GM12864 (cell line): ENCODE data around the gene NCR2.

Experiments
- DNase-seq: peaks from one replicate; pipeline ENCODE4 v3.0.0-alpha.2; 2011; ENCODE audit warnings: low read depth
- H3K4me3 ChIP-seq: 2 replicates; pipeline ENCODE4 v1.5.1; 2011; ENCODE audit warnings: mild to moderate bottlenecking, low read depth, low read length, control low read depth
- TF ChIP-seq, protein P1 (sequence below): IDR thresholded peaks from 2 replicates; pipeline ENCODE4 v1.5.1; 2011; ENCODE audit warnings: low read depth, mild to moderate bottlenecking, moderate library complexity, low read length, control low read depth, inconsistent platforms; ENCODE audit errors: missing control alignments

NCR2 gene

DNA sequence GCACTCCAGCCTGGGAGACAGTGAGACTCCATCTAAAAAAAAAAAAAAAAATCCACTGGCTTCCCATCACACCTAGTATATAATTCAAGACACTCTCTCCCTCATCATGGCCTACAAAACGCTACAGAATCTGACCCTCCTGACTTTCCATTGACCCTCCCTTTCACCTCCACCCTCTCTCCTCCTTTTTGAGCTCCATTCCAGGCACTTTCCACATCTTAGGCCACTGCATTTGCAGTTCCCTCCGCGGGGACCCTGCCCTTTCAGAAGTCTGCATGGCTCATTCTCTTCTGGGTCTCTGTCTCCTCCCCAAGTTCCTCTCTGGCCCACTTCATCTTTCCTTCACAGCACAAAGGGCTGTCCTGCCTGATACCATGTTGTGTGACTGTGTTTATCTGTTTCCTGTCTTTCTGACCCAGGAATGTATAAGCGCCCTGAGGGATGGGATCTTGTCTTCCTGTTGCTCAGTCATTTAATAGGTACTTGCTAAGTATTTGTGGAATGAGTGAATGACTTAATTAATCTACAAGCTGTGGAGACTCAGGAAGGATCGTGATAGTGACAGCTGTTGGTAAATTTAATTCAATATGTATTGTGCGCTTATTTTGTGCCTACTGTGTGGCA, 35.2 kb downstream of the NCR2 start:
- H3K4me3 ChIP-seq = no peak overlapping the region

DNA sequence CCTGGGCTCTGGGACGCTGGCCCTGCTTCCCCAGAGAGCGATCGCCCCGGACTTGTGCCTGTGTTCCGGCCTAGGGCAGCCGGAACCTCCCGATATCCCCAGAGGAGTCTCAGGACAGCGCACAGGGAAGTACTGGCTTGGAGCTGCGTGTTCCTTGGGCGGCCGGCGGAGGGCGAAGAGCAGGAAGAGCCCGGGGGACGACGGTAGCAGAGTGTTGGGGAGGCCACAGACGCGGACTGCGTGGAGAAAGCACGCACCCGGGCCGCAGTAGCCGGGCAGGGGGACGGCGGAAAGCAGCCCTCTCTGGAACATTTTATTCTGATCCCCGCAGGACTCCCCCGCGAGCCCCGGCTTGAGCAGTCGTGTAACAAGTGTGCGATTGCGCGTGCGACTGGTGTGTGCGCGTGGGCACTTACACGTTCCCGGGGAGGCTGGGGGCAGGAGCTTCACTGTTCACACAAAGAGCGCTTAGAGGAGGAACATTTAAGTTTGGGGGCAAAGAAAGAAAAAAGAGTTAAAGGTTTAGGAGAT, 36.1 kb downstream of the NCR2 start:
- DNase-seq = no peak
- TF ChIP-seq, protein P1, sequence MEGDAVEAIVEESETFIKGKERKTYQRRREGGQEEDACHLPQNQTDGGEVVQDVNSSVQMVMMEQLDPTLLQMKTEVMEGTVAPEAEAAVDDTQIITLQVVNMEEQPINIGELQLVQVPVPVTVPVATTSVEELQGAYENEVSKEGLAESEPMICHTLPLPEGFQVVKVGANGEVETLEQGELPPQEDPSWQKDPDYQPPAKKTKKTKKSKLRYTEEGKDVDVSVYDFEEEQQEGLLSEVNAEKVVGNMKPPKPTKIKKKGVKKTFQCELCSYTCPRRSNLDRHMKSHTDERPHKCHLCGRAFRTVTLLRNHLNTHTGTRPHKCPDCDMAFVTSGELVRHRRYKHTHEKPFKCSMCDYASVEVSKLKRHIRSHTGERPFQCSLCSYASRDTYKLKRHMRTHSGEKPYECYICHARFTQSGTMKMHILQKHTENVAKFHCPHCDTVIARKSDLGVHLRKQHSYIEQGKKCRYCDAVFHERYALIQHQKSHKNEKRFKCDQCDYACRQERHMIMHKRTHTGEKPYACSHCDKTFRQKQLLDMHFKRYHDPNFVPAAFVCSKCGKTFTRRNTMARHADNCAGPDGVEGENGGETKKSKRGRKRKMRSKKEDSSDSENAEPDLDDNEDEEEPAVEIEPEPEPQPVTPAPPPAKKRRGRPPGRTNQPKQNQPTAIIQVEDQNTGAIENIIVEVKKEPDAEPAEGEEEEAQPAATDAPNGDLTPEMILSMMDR = no peak
- no peak overlapping the region for H3K4me3 ChIP-seq

More for the DNA sequence above, 35.2 kb downstream of the NCR2 start:
- no peak for DNase-seq
- TF ChIP-seq, protein P1 = no peak

DNA sequence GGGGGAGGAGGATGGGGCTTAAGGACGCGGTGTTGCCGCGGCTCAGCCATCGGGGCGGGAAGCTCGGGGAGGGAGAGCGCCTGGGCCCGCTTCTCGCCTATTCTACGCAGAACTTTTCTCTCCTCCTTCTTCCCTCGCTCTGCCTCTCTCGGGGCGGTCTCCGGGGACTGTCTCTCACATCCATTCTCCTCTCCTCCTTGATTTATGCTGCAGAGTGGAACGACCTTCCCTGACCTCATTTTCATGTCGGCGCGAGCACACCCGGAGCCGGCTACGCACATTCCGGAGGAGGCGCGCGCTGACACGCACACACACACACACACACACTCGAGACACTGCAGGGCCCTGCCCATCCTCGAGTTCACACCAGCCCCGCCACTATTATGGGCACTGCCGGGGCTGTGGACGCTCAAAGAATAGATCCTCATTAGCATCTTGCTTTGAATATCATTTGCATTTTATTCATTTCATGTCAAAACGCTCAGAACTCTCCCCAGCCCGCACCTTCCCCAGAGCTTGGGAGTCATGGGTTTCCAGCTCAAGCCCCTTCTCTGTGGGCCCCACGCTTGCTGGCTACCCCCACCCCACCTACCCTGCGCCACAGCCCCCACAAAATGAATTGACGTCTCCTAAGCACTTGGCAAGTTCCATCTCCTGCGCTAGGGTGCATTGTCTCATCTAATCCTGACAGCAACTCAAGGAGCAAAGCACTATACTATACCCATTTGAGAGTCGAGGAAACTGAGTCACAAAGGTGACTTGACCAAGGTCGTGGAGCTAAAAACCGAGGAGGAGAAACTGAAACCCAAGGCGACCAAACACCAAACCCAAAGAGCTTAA, 36.8 kb downstream of the NCR2 start:
- TF ChIP-seq, protein P1 = no peak
- H3K4me3 ChIP-seq = no peak overlapping the region
- no peak for DNase-seq

DNA sequence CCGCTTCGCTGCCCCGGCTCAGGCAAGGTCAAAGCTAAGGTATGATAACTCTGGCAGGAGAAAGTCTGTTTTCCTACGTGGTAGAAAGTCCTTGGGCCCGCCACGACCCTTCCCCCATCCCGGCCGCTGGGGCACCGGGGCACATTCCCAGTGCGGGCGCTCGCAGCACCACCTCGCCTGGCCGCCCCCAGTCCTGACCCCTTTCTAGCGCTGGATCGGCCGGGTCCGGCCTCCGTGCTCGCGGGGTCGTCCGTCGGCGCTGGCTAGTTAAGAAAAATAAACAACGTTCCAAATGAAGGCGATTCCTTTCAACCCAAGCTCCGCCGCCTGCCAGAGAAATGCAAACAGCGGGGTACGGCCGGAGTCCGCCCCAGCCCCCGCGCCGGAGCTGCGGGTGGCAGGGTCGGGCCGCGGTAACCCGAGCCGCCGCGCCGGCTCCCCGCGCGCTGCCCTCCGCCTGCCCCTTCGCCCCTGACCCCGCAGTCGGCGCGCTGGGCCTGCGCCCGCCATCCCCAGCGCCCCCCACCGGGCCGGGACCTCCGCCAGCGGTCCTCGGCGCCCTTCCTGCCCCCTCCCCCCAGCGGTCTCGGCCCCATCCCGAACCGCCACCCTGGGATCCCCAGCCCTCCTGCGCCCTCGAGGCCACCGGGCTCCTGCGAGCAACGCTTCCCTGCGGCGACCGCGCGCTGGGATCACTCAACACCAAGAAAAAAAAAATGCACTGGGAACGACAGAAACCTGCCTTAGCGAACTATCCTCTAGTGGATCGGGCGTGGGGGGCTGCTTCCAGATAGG, 37.6 kb downstream of the NCR2 start:
- H3K4me3 ChIP-seq = no peak overlapping the region
- DNase-seq = no peak
- TF ChIP-seq, protein P1 = no peak

DNA sequence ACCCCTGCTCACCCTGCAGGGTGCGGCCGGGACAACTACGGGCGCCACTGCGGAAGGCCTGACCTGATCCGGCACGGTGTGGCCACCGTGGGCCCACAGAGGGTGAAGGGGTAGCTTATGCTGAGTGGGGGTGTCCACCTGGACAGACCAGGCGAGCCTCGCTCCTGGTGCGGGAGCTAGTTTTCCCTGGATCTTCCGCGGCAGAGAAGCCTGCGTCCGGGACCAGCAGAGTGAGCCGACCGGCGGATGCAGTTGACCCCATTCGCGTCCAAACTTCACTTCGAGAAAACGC, 38.2 kb downstream of the NCR2 start:
- TF ChIP-seq, protein P1 = no peak
- DNase-seq = no peak
- H3K4me3 ChIP-seq = no peak overlapping the region

DNA sequence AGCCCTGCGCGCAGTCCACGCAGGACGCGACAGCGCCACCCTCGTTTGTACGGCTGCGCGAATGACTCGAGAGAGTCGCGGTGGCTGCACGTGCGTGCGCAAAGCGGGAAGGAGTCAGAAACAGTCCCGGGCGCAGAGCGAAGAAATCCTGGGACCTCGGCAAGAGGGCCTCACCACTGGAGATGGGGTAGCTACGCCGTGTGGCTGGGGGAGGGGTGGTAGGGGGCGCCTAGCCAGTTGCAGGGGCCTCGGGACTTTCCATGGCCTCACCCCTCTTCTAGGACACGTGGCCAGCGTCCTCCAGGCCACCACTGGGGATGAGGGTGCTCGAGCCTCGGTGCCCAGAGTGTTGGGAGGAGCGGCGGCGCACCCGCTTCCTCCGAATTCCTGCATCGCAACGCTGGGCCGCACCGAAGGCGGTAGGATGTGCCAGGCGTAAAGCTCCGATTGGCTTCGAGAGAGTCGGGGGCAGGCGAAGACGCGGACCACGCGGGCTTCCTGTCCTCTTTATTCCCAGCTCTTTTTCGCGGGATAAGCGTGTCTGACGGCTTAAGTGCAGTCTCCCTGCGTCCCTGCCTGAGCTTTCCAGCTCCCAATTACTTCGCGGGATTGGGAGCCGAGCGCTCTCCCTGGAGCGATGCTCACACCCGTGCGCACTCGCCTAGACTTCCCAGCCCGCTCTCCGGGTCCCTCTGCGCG, 38.7 kb downstream of the NCR2 start:
- TF ChIP-seq, protein P1 = no peak
- no peak for DNase-seq
- no peak overlapping the region for H3K4me3 ChIP-seq
